Umbilical cord (tissue), 2 donors: Measurements from ENCODE around the gene HNRNPA3. TPM values are rescaled to one million over a fixed set of nuclear protein-coding genes. Genes with fewer than 3 reads are reported as not detected.
"Not testable (repeated sequence)": the region's sequence is repeated elsewhere in the genome, so short reads cannot be mapped to it uniquely, and the experiment has no call there.

Experiments
- DNase-seq: peaks from one replicate; pipeline ENCODE4 v3.0.0-alpha.2; 2015; ENCODE audit warnings: low spot score
- total RNA-seq: library from RNA; depleted of rRNA; stranded (reverse); fragments of >200 nt; gene quantifications from one replicate; pipeline ENCODE4 v1.2.3, GENCODE V29; 2014; ENCODE audit warnings: low replicate concordance; ENCODE audit not compliant: insufficient read depth

Gene HNRNPA3
- total RNA-seq = 46.7 TPM

- peak; percentile 99 for DNase-seq
These were observed at the start of gene HNRNPA3 for GRCh38 chr2:177212106-177212890. Gene HNRNPA3 (plus strand): TSS chr2:177212794. CDS start chr2:177212800, 6 bp downstream.

- DNase-seq = no peak
These were observed 48.5 kb upstream of the HNRNPA3 start for GRCh38 chr2:177164131-177164530.

GRCh38 chr2:177164584-177165052 lies 48.0 kb upstream of the HNRNPA3 start:
- peak; percentile 91 for DNase-seq

GRCh38 chr2:177165061-177165583 lies 47.5 kb upstream of the HNRNPA3 start:
- DNase-seq = peak; percentile 86

- peak; percentile 72 for DNase-seq
These were observed 46.6 kb upstream of the HNRNPA3 start for GRCh38 chr2:177165721-177166711.

- DNase-seq = peak; percentile 80
These were observed 42.6 kb upstream of the HNRNPA3 start for GRCh38 chr2:177169810-177170514.

- peak; percentile 77 for DNase-seq
These were observed 41.2 kb upstream of the HNRNPA3 start for GRCh38 chr2:177171418-177171865.

GRCh38 chr2:177172034-177172880 lies 40.3 kb upstream of the HNRNPA3 start:
- DNase-seq = no peak

GRCh38 chr2:177174486-177174885 lies 38.1 kb upstream of the HNRNPA3 start:
- DNase-seq = no peak

GRCh38 chr2:177175917-177176668 lies 36.5 kb upstream of the HNRNPA3 start:
- no peak for DNase-seq

GRCh38 chr2:177178797-177179196 lies 33.8 kb upstream of the HNRNPA3 start:
- DNase-seq = no peak

GRCh38 chr2:177179227-177179626 lies 33.4 kb upstream of the HNRNPA3 start:
- no peak for DNase-seq

- not testable (repeated sequence) for DNase-seq
These were observed 32.9 kb upstream of the HNRNPA3 start for GRCh38 chr2:177179671-177180070.

GRCh38 chr2:177180269-177181000 lies 32.2 kb upstream of the HNRNPA3 start:
- DNase-seq = no peak

GRCh38 chr2:177183860-177184259 lies 28.7 kb upstream of the HNRNPA3 start:
- no peak for DNase-seq

- DNase-seq = no peak
These were observed 28.0 kb upstream of the HNRNPA3 start for GRCh38 chr2:177184606-177185005.

GRCh38 chr2:177186038-177186437 lies 26.6 kb upstream of the HNRNPA3 start:
- DNase-seq = not testable (repeated sequence)

GRCh38 chr2:177187631-177188312 lies 24.8 kb upstream of the HNRNPA3 start:
- no peak for DNase-seq
